Measurements from ENCODE around the gene FOXB2.

The FOXB2 gene

DNA sequence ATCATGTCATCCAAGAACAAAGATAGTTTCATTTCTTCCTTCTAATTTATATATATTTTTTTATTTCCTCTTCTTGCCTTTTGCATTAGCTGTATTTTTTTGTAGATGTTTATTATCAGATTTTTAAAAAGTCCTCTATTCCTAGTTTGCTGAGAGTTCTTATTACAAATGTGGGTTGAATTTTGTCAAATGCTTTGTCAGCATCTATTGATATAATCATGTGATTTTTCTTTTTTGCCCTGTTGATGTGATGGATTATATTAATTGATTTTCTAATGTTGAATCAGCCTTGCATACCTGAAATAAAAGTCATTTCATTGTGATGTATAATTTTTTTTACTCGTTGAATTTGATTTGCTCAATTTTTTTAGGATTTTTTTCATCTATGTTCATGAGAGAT lies 46.9 kb downstream of the FOXB2 start:
- no peak for DNase-seq (ENCODE audit: low spot score)
